ENCODE measurements around the gene ZNF445.

The ZNF445 gene

GRCh38 chr3:44396200-44397171 lies 81.0 kb downstream of the ZNF445 start:
- no peak for DNase-seq

- DNase-seq, result no peak
Observed at GRCh38 chr3:44395714-44396113, 81.8 kb downstream of the ZNF445 start.

- no peak for DNase-seq
Observed at GRCh38 chr3:44392489-44392888, 85.0 kb downstream of the ZNF445 start.

- DNase-seq, result no peak
Observed at GRCh38 chr3:44387404-44387803, 90.1 kb downstream of the ZNF445 start.

All from activated CD4-positive, alpha-beta T cell treated with anti-CD3 and anti-CD28 coated beads for 4 hours (primary cell).